Esophagus squamous epithelium (tissue), 5 donors: ENCODE results near the gene CCDC180. TPM values are rescaled to one million over a fixed set of nuclear protein-coding genes. Genes with fewer than 3 reads are reported as not detected.

Experiments used
- DNase-seq: peaks from one replicate; lab custom pipeline; 2025; lab: John Stamatoyannopoulos, UW
- H3K27ac ChIP-seq, 4 donors: fragments of 200-600 bp; sonication (generic); one replicate each; pipeline ENCODE4 v1.5.1; 2016 to 2019; ENCODE audit warnings: mild to moderate bottlenecking in 1 of 4
- H3K27me3 ChIP-seq, 4 donors: fragments of 200-600 bp; sonication (generic); 1 replicate in 3 of 4; 2 replicates in 1 of 4; pipeline versions ENCODE4 v1.5.1 to v1.6.0; 2017 to 2021; ENCODE audit warnings: antibody characterized with exemption in 1 of 4
- H3K36me3 ChIP-seq, 3 donors: fragments of 200-600 bp; sonication (generic); one replicate each; pipeline ENCODE4 v1.5.1; 2016 to 2019
- H3K4me1 ChIP-seq, 3 donors: fragments of 200-600 bp; sonication (generic); one replicate each; pipeline ENCODE4 v1.5.1; 2017 to 2019
- H3K4me3 ChIP-seq, 4 donors: fragments of 200-600 bp; sonication (generic); 1 replicate in 3 of 4; 2 replicates in 1 of 4; pipeline ENCODE4 v1.5.1; 2016 to 2019; ENCODE audit warnings: mild to moderate bottlenecking in 2 of 4, moderate library complexity in 1 of 4
- H3K9me3 ChIP-seq, 3 donors: fragments of 200-600 bp; sonication (generic); one replicate each; pipeline ENCODE4 v1.5.1; 2016 to 2019
- CTCF ChIP-seq, 6 experiments: fragments of 450-650 bp in 4 of 6; fragments of 200-600 bp in 2 of 6; sonication (generic) in 2 of 6; IDR thresholded peaks; one replicate each; pipeline ENCODE4 v1.5.1; 2016 to 2019; ENCODE audit warnings: antibody characterized with exemption in 6 of 6, mild to moderate bottlenecking in 4 of 6, moderate library complexity in 4 of 6
- POLR2A ChIP-seq, 4 donors: fragments of 450-650 bp; IDR thresholded peaks; one replicate each; pipeline ENCODE4 v1.6.1; 2017; ENCODE audit warnings: antibody characterized with exemption in 4 of 4, mild to moderate bottlenecking in 4 of 4, moderate library complexity in 3 of 4
- WGBS, 2 donors: methylation state at CpG; one replicate each; pipeline ENCODE4 v1.1.5; 2018; 5-methylcytosine and 5-hydroxymethylcytosine counted together
- intact Hi-C: fragments of 100-400 bp; cut with DNase I; formaldehyde crosslinking; loops from one replicate; pipeline ENCODE4 v1.15.0; 2022
- total RNA-seq, 4 donors: library from RNA; depleted of rRNA; stranded (reverse); fragments of >200 nt; gene quantifications; one replicate each; pipeline ENCODE4 v1.1.0, GENCODE V29; 2016
- donor health status: DM: yes; HTN: yes; CAD: no.

Gene CCDC180
- total RNA-seq, 4 donors from 2014 or later = 0.88 to 4.8 (median 2.7) TPM; not detected in 1

- Histone ChIP-seq H3K9me3 (no peaks in the 10 kb centered on the region), H3K4me3 (no peak overlapping the region), H3K27me3 (peaks cover 0 to 5% (median 0%) of the 10 kb centered on the region in 4 donors), H3K4me1 (peaks cover 0 to 16% (median 4%) of the 10 kb centered on the region in 3 donors), H3K36me3 (peaks cover 0 to 59% (median 0%) of the 10 kb centered on the region in 3 donors), H3K27ac (no peak overlapping the region)
- DNase-seq = no peak
- no peak for TF ChIP-seq POLR2A (IDR thresholded peaks at IDR 0.05)
- no peak for TF ChIP-seq CTCF (IDR thresholded peaks at IDR 0.05)
- intact Hi-C loops = no loop called here
- 80% methylated on average over 1 of the region's 2 CpGs; no CpG with 5 or more reads in 1 of the 2 donors for WGBS, 2 donors
Measured at GRCh38 chr9:97310023-97310422, 2.6 kb downstream of the CCDC180 start.

- Histone ChIP-seq H3K27me3 (peaks cover 0 to 5% (median 0%) of the 10 kb centered on the region in 4 donors), H3K9me3 (no peaks in the 10 kb centered on the region), H3K4me3 (no peak overlapping the region), H3K36me3 (peaks cover 0 to 67% (median 0%) of the 10 kb centered on the region in 3 donors), H3K4me1 (peaks cover 0 to 16% (median 4%) of the 10 kb centered on the region in 3 donors), H3K27ac (no peak overlapping the region)
- intact Hi-C loops = no loop called here
- 100% methylated on average over 1 of the region's 2 CpGs; no CpG with 5 or more reads in 1 of the 2 donors for WGBS, 2 donors
- DNase-seq = no peak
- no peak for TF ChIP-seq POLR2A (IDR thresholded peaks at IDR 0.05)
- TF ChIP-seq CTCF (IDR thresholded peaks at IDR 0.05) = no peak
Measured at GRCh38 chr9:97310896-97311295, 3.4 kb downstream of the CCDC180 start.

GRCh38 chr9:97311798-97312500, 4.5 kb downstream of the CCDC180 start:
- H3K27ac ChIP-seq = no peak overlapping the region
- no peak for DNase-seq
- intact Hi-C loops = no loop called here
- no peak for TF ChIP-seq POLR2A (IDR thresholded peaks at IDR 0.05)
- TF ChIP-seq CTCF (IDR thresholded peaks at IDR 0.05) = no peak
- no peaks in the 10 kb centered on the region for H3K9me3 ChIP-seq
- H3K4me3 ChIP-seq = no peak overlapping the region
- peaks cover 0 to 10% (median 3%) of the 10 kb centered on the region in 3 donors for H3K4me1 ChIP-seq
- H3K27me3 ChIP-seq = peaks cover 0 to 5% (median 0%) of the 10 kb centered on the region in 4 donors
- 68 to 77% methylated on average over 2 to 7 of the region's 12 CpGs for WGBS, 2 donors
- H3K36me3 ChIP-seq = peaks cover 0 to 78% (median 0%) of the 10 kb centered on the region in 3 donors

GRCh38 chr9:97312556-97312955, 5.1 kb downstream of the CCDC180 start:
- TF ChIP-seq POLR2A (IDR thresholded peaks at IDR 0.05) (no peak), CTCF (IDR thresholded peaks at IDR 0.05) (no peak)
- intact Hi-C loops = no loop called here
- H3K9me3 ChIP-seq = no peaks in the 10 kb centered on the region
- WGBS, 2 donors = 81 to 84% methylated on average over 3 to 5 of the region's 5 CpGs
- no peak for DNase-seq
- H3K4me1 ChIP-seq = peaks cover 0 to 4% (median 0%) of the 10 kb centered on the region in 3 donors
- peaks cover 0 to 84% (median 0%) of the 10 kb centered on the region in 3 donors for H3K36me3 ChIP-seq
- no peak overlapping the region for H3K4me3 ChIP-seq
- H3K27ac ChIP-seq = no peak overlapping the region
- peaks cover 0 to under 1% (median 0%) of the 10 kb centered on the region in 4 donors for H3K27me3 ChIP-seq

- H3K9me3 ChIP-seq = no peaks in the 10 kb centered on the region
- H3K36me3 ChIP-seq = peaks cover 0 to 91% (median 0%) of the 10 kb centered on the region in 3 donors
- intact Hi-C loops = no loop called here
- no peak for TF ChIP-seq CTCF (IDR thresholded peaks at IDR 0.05)
- no peak for TF ChIP-seq POLR2A (IDR thresholded peaks at IDR 0.05)
- no peak overlapping the region for H3K27ac ChIP-seq
- DNase-seq = no peak
- no peaks in the 10 kb centered on the region for H3K4me1 ChIP-seq
- no peaks in the 10 kb centered on the region for H3K27me3 ChIP-seq
- WGBS, 2 donors = 87 to 100% methylated on average over 3 of the region's 4 CpGs
- H3K4me3 ChIP-seq = no peak overlapping the region
Measured at GRCh38 chr9:97313243-97313642, 5.8 kb downstream of the CCDC180 start.
